ENCODE results near the gene FES.

Gene FES

DNA sequence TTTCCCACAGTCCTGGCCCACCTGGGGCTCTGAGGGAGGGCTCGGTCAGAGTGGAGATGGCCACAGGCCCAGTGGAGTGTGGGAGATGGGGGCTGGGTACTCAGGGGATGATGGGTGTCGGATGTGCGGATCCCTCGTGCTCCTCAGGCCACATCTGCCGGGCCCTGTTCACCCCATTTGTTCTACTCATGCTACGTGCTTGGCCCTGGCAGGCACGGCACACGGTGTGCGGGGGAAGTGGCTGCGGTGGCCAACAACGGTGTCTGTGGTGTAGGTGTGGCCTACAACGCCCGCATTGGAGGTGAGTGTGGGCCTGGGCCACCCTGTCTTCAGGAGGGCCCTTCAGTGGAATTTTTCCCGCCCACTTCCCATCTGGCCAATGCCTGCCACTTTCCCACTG lies 7.0 kb upstream of the FES start:
- FAIRE-seq, result no peak

DNA sequence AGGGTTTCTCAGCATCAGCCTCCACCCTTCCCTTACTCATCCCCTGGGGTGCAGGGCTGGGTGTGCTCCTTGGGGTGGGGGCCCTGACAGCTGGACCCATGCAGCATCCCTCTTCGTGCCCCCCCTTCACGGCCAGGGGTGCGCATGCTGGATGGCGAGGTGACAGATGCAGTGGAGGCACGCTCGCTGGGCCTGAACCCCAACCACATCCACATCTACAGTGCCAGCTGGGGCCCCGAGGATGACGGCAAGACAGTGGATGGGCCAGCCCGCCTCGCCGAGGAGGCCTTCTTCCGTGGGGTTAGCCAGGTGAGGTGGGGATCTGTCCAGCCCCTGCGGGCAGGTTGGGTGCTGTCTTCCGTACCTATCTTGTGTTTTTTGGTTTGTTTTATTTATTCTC lies 6.3 kb upstream of the FES start:
- FAIRE-seq, result no peak

DNA sequence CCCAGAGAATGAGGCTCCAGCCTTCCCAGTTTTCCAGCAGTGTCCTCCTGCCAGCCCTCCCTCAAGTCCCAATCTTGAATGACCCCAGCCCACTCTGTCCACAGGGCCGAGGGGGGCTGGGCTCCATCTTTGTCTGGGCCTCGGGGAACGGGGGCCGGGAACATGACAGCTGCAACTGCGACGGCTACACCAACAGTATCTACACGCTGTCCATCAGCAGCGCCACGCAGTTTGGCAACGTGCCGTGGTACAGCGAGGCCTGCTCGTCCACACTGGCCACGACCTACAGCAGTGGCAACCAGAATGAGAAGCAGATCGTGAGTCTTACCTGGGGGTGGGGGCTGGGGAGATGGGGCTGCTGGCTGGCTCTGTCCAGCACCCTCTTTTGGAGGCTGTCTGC lies 5.6 kb upstream of the FES start:
- no peak for FAIRE-seq

DNA sequence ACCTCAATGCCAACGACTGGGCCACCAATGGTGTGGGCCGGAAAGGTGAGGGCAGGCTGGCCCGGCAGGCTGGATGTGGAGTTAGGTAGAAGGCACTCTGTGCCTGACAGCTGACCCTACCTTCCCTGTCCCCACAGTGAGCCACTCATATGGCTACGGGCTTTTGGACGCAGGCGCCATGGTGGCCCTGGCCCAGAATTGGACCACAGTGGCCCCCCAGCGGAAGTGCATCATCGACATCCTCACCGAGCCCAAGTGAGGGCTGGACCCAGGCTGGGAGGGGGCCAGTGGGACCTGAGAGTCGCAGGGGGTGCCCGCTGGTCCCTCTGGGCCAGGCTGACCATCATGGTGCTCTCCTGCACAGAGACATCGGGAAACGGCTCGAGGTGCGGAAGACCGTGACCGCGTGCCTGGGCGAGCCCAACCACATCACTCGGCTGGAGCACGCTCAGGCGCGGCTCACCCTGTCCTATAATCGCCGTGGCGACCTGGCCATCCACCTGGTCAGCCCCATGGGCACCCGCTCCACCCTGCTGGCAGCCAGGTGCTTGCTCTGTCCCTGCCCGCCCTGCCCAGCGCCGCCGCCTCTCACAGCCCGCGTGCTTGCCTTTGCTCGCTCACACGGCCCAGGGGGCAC lies 4.5 kb upstream of the FES start:
- FAIRE-seq, result no peak

DNA sequence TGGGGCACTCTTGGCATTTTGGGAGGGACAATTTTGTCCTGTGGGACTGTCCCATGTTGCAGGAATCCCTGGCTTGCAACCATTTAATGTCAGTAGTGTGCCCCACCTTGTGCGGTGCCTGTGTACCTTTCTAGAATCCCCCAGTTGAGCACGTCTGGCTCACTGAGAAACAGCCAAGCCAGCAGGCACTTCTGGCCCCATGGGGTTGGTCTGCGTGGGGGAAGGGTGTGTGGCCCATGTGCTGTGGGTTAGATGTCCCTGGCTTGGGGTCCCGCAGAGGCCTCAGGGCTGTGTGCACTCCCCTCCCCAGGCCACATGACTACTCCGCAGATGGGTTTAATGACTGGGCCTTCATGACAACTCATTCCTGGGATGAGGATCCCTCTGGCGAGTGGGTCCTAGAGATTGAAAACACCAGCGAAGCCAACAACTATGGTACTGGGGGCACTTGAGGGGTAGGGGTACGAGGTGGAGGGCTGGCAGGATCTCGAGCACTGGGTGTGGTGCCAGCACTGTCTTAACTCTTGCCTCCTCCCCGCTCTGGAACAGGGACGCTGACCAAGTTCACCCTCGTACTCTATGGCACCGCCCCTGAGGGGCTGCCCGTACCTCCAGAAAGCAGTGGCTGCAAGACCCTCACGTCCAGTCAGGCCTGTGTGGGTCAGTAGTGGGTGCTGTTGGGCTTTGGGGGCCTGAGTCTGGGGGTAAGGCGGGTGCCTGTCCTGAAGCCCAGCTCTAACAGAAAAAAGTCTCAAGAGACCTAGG lies 3.7 kb upstream of the FES start:
- FAIRE-seq, result no peak

DNA sequence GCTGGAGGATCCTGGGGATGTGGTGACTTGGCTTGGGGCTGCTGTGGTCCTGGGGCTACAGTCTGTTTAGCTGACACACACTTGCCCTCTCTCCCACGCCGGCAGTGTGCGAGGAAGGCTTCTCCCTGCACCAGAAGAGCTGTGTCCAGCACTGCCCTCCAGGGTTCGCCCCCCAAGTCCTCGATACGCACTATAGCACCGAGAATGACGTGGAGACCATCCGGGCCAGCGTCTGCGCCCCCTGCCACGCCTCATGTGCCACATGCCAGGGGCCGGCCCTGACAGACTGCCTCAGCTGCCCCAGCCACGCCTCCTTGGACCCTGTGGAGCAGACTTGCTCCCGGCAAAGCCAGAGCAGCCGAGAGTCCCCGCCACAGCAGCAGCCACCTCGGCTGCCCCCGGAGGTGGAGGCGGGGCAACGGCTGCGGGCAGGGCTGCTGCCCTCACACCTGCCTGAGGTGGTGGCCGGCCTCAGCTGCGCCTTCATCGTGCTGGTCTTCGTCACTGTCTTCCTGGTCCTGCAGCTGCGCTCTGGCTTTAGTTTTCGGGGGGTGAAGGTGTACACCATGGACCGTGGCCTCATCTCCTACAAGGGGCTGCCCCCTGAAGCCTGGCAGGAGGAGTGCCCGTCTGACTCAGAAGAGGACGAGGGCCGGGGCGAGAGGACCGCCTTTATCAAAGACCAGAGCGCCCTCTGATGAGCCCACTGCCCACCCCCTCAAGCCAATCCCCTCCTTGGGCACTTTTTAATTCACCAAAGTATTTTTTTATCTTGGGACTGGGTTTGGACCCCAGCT lies 2.9 kb upstream of the FES start:
- FAIRE-seq, result no peak

DNA sequence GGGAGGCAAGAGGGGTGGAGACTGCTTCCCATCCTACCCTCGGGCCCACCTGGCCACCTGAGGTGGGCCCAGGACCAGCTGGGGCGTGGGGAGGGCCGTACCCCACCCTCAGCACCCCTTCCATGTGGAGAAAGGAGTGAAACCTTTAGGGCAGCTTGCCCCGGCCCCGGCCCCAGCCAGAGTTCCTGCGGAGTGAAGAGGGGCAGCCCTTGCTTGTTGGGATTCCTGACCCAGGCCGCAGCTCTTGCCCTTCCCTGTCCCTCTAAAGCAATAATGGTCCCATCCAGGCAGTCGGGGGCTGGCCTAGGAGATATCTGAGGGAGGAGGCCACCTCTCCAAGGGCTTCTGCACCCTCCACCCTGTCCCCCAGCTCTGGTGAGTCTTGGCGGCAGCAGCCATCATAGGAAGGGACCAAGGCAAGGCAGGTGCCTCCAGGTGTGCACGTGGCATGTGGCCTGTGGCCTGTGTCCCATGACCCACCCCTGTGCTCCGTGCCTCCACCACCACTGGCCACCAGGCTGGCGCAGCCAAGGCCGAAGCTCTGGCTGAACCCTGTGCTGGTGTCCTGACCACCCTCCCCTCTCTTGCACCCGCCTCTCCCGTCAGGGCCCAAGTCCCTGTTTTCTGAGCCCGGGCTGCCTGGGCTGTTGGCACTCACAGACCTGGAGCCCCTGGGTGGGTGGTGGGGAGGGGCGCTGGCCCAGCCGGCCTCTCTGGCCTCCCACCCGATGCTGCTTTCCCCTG lies 2.2 kb upstream of the FES start:
- no peak for FAIRE-seq

DNA sequence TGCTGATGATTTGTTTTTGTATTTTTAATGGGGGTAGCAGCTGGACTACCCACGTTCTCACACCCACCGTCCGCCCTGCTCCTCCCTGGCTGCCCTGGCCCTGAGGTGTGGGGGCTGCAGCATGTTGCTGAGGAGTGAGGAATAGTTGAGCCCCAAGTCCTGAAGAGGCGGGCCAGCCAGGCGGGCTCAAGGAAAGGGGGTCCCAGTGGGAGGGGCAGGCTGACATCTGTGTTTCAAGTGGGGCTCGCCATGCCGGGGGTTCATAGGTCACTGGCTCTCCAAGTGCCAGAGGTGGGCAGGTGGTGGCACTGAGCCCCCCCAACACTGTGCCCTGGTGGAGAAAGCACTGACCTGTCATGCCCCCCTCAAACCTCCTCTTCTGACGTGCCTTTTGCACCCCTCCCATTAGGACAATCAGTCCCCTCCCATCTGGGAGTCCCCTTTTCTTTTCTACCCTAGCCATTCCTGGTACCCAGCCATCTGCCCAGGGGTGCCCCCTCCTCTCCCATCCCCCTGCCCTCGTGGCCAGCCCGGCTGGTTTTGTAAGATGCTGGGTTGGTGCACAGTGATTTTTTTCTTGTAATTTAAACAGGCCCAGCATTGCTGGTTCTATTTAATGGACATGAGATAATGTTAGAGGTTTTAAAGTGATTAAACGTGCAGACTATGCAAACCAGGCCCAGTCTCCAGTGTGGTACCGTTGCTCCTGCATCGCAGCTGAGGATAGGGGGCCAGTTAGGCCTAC lies 1.4 kb upstream of the FES start:
- no peak for FAIRE-seq

DNA sequence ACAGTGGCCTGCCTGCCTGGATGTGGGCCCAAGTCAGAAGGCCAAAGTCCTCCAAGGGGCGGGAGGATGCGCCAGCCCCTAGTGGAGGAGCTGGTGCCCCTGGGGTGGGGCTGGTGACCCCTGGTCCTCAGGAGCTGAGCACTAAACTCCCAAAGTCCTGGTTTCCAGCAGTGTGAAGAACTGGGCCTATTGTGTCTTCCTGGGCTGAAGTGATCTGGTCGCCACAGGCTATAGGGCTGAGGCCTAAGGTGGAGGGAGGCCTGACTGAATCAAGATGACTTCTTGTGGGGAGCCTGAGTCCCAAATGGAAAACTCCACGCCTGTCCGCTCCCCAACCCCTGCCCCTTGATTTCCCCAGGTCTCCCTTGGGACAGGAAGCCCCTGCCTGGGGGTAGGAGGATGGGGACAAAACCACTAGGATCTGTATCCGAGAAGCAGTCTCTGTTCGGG lies 753 bp upstream of the FES start:
- no peak for FAIRE-seq

DNA sequence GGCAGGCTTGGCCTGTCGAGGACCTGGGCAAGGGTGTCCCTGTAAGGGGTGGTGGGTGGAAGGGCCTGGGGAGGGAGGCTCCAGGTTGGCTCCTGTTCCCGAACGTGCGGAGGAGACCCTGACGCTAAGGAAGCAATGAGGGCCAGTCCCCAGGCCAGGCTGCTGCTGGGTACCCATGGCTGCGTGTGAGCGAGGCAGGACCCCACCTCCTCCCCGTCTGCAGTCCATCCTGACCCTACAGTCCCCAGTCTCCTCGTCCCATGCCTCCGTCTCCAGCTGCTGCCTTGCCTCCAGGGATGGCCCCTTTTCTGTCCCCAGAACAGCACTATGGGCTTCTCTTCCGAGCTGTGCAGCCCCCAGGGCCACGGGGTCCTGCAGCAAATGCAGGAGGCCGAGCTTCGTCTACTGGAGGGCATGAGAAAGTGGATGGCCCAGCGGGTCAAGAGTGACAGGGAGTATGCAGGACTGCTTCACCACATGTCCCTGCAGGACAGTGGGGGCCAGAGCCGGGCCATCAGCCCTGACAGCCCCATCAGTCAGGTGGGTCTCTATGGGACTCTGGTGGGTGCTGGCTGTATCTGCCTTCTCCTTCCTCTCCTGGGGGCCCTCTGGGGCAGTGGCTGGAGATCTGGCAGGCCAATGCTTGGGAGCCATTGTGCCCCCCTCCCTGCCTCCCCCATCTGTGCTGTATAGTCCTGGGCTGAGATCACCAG lies 571 bp downstream of the FES start:
- FAIRE-seq, result no peak

DNA sequence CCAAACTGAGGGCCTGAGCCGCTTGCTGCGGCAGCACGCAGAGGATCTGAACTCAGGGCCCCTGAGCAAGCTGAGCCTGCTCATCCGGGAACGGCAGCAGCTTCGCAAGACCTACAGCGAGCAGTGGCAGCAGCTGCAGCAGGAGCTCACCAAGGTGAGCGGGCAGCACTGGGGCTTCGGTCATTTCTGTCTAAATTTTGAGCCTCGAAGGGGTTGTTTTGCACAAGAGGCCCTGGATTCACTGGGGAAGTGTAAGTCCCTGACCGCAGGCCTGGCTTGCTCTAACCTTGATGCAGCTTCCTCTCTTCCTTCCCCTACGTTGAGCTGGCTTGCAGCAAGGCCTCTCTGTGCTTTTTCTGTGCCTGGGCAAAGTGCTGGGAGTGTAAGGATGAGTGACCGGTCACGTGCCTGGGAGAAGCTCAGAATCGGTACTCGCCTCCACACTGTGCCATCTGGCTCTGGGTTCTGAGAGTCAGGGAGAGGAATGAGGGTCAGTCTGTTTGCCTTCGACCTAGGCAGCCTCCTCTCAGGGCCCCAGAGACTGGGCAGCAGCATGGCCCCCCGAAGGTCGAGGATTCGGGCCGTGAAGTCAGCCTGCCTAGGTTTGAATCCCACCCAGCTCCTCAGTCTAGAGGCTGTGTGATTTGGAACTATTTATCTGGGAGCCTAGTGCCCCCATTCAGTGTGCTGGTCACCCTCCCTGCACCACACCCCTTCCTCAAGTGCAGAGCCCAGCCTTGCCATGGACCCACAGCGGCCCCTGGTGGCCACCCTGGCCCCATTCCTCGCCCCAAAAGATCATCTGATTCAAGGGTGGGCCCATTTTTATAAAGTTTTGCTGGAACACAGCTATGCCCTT lies 1.4 kb downstream of the FES start:
- FAIRE-seq, result no peak

DNA sequence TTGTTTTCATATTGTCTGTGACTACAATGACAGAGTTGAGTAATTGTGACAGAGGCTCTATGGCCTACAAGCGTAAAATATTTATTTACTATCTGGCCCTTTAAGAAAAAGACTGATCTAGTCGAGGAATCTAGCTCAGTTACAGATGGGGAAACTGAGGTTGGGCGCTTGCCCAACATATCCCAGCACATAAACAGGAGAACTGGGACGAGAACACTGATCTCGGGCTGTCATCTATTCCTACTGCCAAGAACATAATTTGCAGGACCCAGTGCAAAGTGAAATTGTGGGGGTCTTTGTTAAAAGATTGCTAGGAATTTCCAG lies 1.9 kb downstream of the FES start:
- no peak for FAIRE-seq

DNA sequence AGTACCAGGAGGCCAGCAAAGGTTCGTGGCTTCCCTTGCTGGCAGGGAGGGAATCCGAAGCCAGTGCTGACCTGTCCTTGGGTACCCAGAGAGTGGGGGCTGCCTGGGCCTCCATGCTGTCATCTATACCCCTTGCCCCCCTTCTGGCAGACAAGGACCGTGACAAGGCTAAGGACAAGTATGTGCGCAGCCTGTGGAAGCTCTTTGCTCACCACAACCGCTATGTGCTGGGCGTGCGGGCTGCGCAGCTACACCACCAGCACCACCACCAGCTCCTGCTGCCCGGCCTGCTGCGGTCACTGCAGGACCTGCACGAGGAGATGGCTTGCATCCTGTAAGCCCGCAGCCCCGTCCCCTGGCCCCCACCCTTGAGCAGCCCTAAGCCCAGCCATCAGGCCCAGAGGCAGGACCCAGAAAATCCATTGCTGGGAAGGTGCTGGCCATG lies 2.8 kb downstream of the FES start:
- no peak for FAIRE-seq

DNA sequence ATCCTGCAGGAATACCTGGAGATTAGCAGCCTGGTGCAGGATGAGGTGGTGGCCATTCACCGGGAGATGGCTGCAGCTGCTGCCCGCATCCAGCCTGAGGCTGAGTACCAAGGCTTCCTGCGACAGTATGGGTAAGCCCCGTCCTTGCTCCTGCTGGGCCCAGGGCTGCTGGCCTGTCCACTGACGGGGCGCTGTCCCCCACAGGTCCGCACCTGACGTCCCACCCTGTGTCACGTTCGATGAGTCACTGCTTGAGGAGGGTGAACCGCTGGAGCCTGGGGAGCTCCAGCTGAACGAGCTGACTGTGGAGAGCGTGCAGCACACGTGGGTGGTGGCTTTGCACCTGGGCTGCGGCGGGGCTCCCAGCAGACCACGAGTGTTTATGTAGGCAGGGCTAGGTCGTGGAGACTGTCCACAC lies 5.0 kb downstream of the FES start:
- no peak for FAIRE-seq

DNA sequence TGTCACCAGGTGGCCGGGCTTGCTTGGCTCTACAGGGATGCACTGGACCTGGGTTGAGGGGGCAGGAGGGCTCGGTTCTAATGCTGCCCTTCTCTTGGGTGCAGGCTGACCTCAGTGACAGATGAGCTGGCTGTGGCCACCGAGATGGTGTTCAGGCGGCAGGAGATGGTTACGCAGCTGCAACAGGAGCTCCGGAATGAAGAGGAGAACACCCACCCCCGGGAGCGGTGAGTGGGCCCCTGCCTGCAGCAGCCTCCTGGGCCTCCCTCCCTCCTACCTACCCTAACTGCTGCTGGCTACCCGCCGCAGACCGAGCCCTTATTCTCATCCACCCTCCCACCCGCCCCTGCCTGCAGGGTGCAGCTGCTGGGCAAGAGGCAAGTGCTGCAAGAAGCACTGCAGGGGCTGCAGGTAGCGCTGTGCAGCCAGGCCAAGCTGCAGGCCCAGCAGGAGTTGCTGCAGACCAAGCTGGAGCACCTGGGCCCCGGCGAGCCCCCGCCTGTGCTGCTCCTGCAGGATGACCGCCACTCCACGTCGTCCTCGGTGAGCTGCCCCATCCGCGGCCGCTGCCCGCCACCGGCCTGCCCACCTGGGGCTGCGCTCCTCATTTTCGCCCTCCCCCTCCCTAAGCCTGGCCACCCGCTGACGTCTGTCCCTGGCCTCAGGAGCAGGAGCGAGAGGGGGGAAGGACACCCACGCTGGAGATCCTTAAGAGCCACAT lies 5.6 kb downstream of the FES start:
- FAIRE-seq, result no peak

DNA sequence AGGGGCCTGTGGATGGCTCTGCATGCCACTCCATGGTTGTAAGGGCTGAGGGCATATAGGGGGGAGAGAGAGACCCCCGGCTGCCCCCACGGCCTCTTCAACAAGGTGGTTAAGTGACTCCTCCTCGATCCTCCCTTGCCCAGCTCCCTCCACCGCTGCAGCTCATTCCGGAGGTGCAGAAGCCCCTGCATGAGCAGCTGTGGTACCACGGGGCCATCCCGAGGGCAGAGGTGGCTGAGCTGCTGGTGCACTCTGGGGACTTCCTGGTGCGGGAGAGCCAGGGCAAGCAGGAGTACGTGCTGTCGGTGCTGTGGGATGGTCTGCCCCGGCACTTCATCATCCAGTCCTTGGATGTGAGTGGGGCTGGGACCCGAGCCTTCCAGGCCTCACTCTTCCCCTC lies 6.5 kb downstream of the FES start:
- no peak for FAIRE-seq

DNA sequence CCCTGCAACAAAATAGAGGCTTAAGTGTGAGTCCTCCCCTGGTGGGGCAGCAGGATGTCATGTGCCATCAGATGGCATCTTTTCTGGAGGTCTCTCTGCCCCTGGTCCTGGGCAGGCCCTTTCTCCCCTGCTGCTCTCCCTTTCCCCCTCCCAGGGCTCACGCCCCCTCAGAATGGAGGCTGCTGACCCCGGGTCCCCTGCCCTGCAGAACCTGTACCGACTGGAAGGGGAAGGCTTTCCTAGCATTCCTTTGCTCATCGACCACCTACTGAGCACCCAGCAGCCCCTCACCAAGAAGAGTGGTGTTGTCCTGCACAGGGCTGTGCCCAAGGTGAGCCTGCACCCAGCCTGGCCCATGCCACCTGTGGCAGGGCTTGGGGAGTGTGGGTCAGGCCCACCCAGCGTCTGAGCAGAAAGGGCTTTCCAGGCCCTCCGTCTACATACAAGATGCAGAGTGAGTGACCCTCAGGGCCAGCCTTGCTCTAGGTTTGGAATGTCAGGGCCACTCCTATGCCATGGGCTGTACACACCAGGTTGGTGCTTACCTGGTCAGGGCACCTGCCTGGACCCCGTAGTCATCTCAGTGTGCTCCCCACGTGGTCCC lies 7.1 kb downstream of the FES start:
- FAIRE-seq, result no peak

DNA sequence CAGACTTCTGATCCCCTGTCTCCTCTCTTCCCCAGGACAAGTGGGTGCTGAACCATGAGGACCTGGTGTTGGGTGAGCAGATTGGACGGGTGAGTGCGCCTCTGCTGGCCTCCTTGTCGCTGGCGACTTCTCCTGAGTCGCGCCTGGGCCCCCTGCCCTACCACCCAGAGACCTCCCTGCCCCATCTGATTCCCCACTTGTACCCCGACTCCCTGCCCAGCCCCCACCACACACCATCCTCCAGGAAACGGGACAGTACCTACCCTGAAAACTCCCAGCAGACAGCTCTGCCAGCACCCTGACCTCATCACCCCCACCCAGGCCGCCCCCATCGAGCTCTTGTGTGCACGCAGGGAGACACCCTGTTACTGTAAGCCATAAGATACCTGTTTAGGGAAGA lies 7.7 kb downstream of the FES start:
- FAIRE-seq, result no peak

DNA sequence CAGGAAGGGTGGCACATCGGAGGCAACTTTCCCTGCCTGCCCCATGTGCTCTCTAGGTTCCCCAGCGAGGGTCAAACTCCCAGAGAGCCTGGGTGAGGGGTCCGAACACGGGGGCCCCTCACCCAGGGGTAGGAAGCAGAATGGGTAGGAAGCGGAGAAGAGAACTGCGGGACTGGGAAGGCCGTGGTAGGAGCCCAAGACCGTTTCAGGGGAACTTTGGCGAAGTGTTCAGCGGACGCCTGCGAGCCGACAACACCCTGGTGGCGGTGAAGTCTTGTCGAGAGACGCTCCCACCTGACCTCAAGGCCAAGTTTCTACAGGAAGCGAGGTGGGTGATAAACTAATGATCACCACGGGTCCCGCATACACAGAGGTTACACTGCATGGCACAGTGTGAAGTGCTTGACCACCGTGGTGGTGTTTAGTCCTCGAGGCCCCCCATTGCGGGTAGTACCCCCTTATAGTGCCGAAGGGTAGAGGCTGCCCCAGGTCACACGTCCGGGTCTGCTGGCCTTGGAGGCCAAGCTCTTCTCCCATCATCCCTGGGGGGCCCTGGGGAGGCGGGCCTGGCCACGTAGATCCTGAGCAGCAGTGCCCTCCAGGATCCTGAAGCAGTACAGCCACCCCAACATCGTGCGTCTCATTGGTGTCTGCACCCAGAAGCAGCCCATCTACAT lies 8.3 kb downstream of the FES start:
- FAIRE-seq, result no peak
